DMS53 treated with DMSO at 0.1 percent for 48 hours (cell line): ENCODE results near the gene DOLPP1.

Experiments used
- DNase-seq: peaks from one replicate; lab custom pipeline; 2025; ENCODE audit not compliant: unreplicated experiment; lab: John Stamatoyannopoulos, UW

DOLPP1 gene

DNA sequence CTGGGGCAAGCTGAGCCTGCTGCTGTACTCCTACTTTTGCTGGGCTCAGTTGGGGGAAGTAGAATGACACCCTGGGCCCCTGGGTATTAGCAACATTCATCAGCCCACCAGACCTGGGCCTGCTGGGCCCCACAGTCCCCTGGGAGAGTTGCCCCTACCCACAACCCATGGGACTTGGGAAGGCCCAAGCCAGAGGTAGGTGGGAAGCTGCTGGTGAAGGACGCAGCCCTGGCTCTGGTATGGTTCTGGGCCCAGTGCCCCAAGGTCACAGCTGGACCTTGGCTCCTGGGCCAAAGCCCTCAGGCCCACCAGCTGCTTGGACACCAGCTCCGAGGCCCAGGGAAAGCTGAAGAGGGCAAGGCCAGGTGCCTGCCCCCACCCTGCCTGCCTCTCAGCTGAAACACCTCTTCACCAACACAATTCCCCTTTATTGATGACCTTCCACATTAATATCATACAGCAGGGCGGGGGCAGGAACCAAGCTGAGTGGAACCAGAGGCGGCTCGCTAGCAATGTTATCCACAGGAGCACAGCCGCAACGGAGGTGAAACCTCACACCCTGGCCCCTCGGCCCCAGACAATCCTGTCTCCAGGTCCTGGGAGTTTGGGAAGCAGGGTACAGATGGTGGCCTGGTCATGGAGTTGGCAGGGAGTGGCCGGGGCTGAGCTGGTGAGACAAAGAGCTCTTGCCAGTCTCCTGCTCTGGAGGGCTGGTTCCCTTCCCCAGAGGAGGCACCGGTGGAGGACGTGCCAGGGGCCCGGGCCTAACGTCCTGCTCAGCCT, 13.7 kb downstream of the DOLPP1 start:
- DNase-seq, result no peak

DNA sequence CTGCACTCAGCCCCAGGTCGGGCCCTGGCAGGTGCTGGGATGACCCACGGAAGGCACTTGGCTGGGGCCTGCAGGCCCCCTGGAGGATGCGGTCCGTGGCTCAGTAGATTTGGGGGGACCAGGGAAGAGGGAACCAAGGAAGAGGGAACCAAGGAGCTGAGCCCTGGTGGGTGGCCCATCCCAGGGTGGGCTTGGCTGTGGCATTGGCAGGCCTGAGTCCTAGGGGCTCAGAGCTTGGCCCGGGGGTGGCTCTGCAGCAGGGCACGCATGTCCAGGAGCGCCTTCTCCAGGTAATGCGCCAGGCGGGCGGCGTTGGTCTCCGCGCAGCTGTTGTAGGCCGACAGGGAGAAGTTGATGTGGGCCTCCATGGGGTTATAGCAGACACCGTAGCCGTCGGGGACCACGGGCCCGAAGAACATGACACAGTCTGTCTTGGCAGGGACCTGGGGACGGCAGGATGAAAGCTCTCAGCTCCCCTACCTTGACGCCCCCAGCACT, 14.3 kb downstream of the DOLPP1 start:
- DNase-seq, result no peak

DNA sequence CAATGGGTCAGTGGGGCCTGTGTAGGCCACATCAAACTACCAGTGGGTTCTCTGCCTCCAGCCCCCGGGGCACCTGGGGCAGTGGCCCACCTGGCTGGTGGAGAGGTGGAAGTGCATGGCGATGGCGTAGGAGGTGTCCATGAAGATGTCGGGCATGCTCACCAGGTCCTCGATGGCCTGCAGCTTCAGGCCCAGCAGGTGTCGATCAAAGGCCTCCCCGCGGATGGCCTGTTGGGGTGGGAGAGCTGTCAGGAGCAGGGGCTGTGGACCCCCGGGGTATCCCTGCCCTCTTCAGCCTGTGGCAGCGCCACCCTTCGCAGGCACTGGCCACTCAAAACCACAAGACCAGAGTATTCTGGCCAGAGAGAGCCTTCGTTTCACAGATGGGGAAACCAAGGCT, 15.0 kb downstream of the DOLPP1 start:
- no peak for DNase-seq

DNA sequence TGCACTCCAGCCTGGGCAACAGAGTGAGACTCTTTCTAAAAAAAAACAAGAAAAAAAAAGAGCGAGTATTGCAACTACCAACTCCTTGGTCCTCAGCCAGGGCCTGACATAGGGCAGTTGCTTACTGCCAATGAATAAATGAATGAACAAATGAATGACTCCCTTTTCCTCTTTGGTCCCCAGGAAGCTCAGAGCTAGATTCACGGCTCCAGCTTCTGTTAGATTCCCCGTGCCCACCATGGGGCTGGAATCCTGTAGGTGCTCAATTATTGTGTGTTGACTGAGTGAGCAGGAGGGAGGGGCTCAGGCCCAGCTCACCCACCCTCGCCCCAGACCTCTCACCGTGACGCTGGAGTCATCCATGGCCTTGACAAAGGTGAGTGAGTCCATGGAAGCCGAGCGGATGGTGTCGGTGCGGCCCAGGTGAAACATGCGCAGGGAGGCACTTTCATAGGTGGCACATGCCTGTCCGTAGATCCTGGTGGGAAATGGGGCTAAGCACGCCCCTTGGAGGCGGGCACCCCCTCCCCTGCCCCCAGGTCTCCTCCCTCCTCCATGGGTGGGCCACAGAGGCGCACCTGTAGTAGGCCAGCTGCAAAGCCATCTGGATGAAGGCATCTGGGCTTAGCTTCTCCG, 16.9 kb downstream of the DOLPP1 start:
- DNase-seq, result no peak

DNA sequence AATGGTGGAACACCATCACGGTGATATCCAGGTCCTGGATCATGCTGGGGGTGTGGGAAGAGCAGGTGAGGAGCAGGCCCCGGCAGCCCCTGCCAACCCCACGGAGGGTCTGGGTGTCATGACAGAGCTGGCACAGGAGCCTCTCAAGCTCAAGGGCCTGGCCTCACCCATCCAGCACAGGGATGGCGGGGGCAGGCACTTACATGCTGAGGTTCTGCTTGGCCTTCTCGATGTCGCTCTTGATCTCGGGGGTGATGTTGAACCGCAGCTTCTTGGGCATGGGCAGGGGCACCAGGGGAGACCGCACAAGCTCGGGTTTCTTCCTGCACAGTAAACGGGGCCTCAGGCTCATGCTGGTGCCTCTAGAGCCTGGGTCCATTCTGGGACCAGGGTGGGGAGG, 17.4 kb downstream of the DOLPP1 start:
- no peak for DNase-seq

DNA sequence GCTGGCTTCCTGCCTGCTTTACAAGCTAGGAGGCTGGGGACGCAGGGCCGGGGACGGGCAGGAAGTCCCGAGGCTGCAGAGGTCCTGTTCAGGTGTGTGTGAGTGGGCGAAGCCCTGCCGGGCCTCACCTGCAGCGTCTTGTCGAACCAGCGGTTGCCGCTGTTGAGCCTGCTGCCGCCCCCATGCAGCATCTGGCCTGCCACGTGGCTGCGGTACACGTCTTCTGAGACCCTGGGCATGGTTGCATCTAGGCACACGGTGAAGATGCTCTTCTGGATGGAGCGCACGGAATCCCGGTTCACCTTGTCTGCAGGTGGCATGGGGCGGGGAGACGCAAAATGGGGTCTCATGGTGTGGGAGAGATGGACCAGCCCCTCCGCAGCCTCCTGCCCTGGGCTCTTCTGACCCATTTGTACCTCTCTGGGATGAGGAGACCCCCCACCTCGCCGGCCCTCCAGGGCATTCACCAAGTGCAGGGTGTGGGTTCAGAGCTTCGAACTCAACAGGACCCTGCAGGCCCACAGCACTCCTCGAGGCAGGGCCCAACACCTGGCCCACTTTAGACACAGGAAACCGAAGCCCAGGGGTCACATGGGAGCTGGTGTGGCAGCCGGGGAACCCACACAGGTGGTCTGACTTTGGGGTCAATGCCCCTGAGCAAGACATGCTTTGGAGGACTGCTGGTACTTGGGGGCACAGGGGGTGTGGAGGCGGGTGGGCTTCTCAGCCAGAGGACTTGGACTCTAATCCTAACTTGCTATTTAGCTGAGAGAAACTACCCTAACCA, 19.7 kb downstream of the DOLPP1 start:
- no peak for DNase-seq

DNA sequence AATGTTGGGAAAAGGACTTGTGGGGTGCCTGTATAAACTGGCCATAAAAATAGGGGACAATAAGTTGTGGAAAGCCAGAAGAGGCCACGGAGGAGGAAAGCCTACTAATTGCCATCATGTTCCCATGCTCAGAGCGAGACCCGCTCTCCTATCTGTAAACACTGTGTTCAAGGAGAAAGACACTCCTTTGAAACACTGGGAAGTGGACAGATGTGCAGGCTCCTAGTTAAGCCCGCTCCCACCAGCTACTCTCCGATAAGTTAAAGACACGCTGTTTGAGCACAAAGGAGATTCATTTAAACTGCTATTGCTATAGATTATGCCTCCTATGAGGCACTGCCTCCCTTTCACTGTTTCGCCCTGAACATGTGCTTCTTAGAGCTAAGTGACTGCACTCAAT, 20.4 kb downstream of the DOLPP1 start:
- no peak for DNase-seq

DNA sequence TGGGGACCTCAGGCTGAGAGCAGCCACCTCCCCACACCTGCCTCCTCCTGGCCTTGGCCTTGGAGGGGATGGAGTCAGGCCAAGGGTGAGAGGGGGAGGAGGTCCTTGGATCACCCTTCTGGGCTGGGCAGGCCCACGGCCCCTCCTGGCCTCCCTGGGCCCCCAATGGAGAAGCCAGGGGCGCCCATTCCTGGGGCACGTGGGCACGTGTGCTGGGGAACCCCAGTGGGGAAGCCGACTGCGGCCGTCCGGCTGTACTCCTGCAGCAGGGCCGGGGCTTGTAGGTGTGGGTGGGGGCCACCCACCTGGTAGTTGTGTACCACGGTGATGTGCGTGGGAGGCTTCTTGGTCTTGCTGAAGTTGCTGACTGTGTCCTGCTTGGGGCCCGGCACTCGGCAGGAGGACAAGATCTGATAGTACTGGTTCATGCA, 21.2 kb downstream of the DOLPP1 start:
- DNase-seq, result no peak

DNA sequence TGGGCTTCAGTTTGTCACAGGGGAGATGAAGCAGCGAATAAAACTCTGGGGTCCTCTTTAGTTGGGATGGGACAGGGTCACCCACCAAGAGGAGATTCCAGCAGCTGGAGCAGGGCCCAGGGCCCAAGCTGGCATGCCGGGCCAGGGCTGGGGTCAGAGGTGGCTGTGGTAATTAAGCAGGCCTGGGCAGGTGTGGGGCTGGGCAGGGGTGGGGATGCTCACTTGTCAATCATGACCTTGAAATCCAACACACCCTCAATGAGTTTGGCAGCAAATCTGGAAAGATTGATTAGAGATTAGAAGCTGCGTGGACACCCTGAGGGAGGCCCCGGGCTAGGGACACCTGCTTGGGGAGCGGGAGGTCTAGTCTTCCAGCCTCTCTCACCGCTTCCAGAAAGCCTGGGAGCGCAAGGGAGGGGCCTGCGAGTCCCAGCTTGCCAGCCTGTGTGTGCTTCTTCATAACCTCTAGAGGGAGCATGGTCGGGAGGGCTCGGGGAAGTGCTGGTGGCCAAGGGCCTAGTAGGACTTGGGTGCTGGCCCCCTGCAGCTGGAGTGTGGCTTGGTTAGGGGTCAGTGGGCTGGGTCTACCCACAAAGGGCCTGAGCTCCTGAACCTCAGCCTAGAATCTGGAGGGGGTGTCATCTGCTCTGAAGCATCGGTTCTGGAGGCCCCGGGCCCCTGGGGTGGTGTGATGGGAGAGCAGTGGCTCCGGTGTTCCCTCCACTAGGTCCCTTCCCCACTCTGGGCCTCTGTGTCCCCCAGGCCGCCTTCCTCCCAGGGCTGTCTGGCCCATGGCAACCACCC, 22.1 kb downstream of the DOLPP1 start:
- peak; percentile 20 for DNase-seq

DNA sequence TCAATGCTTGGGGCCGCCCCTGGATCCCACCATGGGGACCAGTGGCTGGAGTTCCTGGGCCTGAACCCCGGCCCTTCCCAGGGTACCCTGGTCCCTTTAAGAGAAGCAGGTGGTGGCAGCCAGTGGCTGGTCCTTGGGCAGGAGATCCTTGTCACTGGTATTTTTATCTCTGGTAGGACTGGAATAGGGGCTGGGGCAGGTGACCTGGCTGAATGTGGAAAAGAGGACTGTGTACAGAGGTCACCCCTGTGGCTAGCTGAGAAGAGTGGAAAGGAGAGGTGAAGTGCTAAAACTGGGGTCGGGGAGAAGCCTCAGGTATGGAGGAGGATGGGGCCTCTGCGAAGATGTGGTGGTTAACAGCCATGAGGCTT, 22.7 kb downstream of the DOLPP1 start:
- no peak for DNase-seq

DNA sequence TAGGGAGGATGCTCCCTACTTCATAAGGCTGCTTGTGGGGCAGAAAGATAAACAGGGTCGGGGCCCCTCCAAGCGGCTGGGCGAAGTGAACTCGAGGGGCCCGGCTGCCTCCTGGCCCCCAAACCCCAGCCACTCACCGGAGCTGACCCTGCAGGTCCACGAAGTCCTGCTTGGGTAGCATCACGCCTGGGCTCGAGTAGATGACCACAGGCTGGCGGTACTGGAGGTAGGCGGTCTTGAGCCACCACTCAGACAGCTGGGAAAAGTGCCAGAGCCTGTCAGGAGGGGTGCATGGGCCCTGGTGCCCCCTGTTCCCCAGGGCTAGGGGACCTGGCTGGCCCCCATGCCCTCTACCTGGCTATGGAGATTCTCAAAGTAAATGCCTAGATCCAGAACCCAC, 23.1 kb downstream of the DOLPP1 start:
- no peak for DNase-seq

DNA sequence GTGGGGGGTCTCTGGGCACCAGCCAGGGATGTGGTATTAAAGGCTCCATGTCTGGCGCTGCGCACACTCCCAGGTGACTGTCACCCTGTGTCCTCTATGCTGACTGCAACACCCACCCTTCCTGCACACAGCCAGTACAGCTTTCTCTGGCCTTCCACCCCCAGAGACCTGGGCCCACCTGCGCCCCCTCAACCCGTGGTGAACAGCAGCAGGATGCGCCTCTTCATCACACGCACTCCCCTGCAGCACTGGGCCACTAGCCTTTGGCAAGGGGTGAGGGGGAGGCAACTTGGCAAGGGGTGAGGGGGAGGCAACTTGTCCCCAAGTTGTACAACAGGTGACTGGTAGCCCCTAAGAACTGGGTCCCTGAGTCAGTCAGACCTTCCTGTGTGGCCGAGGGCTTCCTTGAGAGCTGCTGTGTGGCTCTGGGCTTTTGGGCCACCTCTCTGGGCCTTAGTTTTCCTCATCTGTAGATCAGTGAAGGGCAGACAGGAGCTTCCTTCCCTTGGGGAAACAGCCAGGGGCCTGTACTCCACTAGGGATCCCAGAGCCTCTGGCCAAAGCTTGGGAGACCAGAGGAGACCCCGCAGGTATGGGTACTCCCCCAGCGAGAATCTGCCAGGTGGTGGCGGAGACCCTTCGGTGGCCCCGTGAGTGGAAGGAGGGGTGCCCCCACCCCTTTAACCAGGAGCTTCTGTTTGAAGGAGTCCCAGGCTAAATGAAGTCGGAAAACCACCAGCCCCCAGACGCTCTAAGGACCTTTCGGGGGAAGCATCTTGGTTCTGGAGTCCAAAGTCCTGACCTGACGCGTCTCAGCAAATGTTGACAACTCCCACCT, 25.2 kb downstream of the DOLPP1 start:
- DNase-seq, result no peak

DNA sequence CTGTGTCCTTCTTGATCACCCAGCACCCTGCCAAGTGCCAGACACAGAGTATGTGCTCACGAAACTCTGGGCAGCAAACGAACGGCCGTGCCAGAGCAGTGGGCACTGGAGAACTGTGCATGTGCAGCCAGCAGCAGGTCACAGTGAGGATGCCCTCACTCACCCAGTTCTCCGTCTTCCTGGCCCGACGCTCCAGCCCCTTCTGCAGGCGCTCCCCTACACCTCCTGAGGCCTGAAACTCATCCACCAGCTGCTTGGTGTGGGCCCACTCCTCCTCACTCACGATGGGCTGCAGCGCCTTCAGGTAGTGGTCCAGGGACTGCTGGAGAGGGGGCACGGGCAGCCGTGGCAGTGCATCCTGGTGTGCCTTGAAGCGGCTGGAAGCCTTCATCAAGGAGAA, 26.7 kb downstream of the DOLPP1 start:
- DNase-seq, result no peak

DNA sequence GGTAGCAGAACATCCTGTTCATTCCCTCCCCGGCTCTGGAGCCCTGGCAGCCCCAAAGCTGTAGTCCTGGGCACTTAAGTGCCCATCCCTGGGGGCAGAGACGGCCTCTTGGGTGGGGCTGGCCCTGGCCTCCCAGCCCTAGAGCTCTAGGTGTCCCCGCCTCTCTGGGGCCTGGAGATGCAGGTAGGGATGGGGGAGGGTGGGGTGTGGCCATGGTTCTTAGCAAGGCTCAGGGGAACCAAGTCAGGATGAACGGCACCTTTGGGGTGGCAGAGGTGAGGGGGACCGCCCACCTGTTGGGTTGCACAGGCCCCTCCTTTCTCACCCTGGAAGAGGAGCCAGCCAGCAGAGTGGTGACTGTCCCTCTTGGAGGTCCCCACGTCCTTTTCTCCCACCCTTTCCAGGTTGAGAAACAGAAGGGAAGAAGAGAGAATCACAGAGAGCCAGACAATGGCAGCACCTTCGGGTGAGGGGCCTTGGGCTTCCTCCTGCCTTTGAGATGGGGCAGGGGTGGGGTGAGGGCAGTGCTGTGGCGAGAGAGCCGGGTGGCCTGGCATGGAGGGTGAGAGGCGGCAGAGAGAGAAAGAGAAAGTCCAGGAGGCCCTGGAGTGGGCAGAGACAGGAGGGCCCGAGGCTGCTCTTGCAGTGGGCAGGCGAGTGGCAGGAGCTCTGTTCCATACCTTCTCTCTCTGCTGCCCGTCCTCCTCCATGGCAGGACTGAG, 27.3 kb downstream of the DOLPP1 start:
- DNase-seq, result no peak

DNA sequence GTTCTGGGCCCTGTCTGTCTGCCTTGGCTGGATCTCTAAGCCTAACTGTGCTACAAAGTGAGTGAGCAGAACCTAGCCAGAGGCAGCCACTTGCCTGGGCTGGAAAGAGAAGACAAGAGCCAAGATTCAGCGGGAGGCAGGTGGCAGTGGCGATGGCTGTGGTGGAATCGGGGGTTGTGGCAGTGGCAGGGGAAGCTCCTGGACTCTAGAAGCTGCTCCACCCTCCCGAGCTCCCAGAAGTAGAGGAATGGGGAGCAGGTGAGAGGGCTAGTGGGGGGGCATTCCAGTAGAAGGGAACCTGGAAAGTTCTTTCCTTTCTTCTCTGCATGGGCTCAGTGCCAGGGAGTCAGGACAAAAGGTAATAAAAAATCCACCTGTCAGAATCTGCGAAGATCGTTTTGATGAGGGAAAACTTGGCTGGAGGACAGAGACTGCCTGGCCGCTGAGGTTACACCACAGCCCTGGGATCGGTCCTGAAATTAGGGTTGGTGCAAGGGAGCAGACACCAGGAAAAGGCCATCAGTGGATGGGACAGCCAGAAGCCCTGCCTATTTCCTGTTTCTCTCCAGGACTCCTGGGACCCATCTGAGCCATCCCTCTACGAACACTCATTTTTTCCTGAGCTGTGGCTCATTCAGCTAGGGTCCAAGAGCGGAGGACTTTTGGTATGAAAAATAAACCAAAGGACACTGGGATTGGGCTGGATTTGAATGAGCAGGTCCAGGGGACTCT, 28.1 kb downstream of the DOLPP1 start:
- DNase-seq, result no peak

DNA sequence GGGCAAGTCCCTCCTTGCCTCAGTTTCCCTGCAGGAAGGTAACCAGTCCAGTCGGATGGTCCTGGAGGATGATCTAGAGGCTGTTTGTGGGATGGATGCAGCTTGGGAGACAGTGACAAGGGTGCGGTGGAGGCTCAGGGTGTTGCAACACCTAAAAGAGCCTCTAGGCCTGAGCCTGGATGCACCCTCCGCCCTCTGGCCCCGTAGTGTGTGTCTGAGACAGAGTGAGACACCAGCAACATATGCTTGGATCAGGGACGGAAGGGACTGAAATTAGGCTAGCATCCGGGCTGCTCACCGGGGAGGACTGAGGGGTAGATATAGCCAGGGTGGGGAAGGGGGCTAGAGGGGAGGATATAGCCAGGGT, 28.6 kb downstream of the DOLPP1 start:
- DNase-seq, result no peak

DNA sequence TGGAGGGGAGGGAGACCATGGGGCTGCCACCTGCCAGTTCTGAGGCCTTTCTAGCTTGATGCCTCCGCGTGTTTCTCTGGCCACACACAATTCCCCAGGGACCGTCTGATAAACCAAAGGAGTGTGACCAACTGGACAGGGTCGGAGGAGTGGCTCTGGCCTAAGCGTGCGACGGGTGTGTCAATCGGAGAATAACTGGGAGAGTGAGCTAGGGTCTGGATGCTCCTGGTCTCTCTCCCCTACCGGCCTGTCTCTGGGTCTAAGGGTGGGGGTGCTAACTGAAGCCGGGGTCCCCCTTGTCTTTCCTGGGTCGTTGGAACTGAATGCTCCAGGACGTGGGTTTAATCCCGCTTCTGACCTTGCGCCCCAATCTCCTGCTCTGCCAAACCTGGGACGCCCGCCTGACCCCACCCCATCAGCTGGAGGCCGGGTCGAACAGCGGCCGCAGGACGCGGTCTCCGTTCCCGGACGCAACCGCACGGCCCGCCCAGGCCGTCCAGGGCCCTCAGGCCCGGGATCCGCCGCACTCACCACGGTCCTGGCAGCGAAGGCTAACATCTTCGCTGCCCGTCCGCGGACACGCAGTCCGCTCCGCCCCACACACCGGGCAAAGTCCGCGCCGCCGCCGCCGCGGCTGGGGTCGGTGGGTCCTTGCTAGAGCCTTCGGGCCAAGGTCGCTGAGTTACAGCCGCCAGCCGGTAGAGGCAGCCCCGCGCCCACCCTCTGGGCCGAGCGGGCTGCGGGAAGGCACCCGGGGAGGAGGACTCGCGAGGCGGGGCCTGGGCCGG, 29.2 kb downstream of the DOLPP1 start:
- DNase-seq, result no peak
